ENCODE data around the gene MVB12B.

The MVB12B gene

DNA sequence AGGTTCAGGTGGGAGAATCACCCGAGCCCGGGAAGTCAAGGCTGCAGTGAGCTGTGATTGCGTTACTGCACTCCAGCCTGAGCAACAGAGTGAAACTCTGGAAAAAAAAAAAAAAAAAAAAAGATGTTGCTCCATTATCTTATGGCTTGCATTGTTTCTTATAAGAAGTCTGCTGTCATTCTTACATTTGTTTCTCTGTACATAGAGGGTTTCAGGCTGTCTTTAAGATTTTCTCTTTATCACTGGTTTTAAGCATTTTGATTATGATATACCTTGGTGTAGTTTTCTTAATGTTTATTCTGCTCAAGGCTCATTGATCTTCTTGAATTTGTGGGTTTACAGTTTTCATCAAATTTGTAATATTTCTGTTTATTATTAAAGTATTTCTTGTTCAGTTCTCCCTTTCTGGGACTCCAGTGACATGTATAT, 35.2 kb downstream of the MVB12B start:
- Histone ChIP-seq H3K36me3 (ENCODE audit: control insufficient read depth, insufficient read depth, low read length) (no peaks in the 10 kb centered on the region), H3K27me3 (replicated peaks; ENCODE audit: control insufficient read depth, insufficient read depth, low read length) (peaks cover under 1% of the 10 kb centered on the region; the same call in 1 of the 2 replicates), H3K4me3 (replicated peaks; ENCODE audit: low read depth, low read length) (no peak overlapping the region)
- no peak for DNase-seq (ENCODE audit: extremely low read depth, insufficient read length)
- no peak for TF ChIP-seq CTCF (IDR thresholded peaks at IDR 0.05; ENCODE audit: insufficient read depth, low read length, poor library complexity, severe bottlenecking)

DNA sequence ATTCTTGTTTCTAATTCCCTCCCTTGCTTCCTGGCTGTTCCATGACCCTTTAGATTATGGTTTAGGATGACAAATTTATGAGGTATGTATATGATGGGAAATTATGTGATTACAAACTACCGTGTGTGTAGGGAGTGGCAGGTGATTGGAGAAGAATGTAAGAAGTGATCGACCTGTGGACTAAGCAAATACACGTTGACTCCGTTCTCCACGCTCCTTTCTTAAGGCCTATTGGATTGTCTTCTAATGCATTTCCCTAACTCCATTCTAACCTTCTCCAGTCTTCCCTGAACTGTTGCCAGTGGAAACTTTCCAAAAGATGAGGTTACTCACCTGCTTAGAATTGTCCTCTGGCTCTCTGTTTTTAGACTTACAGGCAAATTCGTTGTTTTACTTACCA, 36.6 kb downstream of the MVB12B start:
- Histone ChIP-seq H3K27me3 (replicated peaks; ENCODE audit: control insufficient read depth, insufficient read depth, low read length) (peaks cover 1% of the 10 kb centered on the region; the same call in 1 of the 2 replicates), H3K4me3 (replicated peaks; ENCODE audit: low read depth, low read length) (no peak overlapping the region), H3K36me3 (ENCODE audit: control insufficient read depth, insufficient read depth, low read length) (no peaks in the 10 kb centered on the region)
- no peak for TF ChIP-seq CTCF (IDR thresholded peaks at IDR 0.05; ENCODE audit: insufficient read depth, low read length, poor library complexity, severe bottlenecking)
- DNase-seq (ENCODE audit: extremely low read depth, insufficient read length): no peak

GRCh38 chr9:126363847-126364671, 37.4 kb downstream of the MVB12B start:
- Histone ChIP-seq H3K27me3 (replicated peaks; ENCODE audit: control insufficient read depth, insufficient read depth, low read length) (peaks cover 1% of the 10 kb centered on the region; the same call in 1 of the 2 replicates), H3K36me3 (ENCODE audit: control insufficient read depth, insufficient read depth, low read length) (no peaks in the 10 kb centered on the region), H3K4me3 (replicated peaks; ENCODE audit: low read depth, low read length) (no peak overlapping the region)
- no peak for DNase-seq (ENCODE audit: extremely low read depth, insufficient read length)
- TF ChIP-seq CTCF (IDR thresholded peaks at IDR 0.05; ENCODE audit: insufficient read depth, low read length, poor library complexity, severe bottlenecking): no peak

- no peak for TF ChIP-seq CTCF (IDR thresholded peaks at IDR 0.05; ENCODE audit: insufficient read depth, low read length, poor library complexity, severe bottlenecking)
Observed at GRCh38 chr9:126365780-126366179, 39.2 kb downstream of the MVB12B start.

DNA sequence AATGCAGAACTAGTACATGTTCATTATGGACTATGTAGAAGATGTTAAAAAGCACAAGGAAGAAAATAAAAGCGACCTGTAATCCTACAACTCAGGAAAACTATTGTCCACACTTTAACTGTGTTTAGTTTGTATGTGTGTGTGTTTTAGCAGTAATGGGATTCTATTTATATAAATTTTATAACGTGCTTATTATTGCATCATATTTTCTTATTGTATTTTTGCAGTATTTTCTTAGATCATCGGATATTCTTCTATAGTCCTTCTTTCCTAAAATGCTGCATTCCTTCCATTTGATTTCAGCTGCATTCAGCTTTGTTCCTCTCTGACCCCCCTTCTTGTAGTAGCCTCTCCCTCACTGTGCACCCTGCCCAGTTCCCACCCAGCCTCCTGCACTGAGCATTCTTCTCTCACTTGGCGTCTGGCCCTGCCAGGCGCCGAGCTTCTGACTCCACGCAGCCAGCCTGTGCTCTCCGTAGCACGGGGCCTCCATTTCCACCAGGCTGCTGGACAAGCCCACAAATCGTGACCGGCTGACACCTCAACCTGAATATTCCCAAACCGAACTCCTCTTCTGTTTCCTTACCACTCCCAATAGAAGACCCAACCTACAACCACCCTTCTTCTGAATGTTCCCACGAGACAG, 39.9 kb downstream of the MVB12B start:
- Histone ChIP-seq H3K36me3 (ENCODE audit: control insufficient read depth, insufficient read depth, low read length) (no peaks in the 10 kb centered on the region), H3K27me3 (replicated peaks; ENCODE audit: control insufficient read depth, insufficient read depth, low read length) (peaks cover 1% of the 10 kb centered on the region; the same call in 1 of the 2 replicates), H3K4me3 (replicated peaks; ENCODE audit: low read depth, low read length) (no peak overlapping the region)
- TF ChIP-seq CTCF (IDR thresholded peaks at IDR 0.05; ENCODE audit: insufficient read depth, low read length, poor library complexity, severe bottlenecking): no peak
- DNase-seq (ENCODE audit: extremely low read depth, insufficient read length): no peak

More at GRCh38 chr9:126365780-126366179, 39.2 kb downstream of the MVB12B start:
- Histone ChIP-seq H3K4me3 (replicated peaks; ENCODE audit: low read depth, low read length) (no peak overlapping the region), H3K36me3 (ENCODE audit: control insufficient read depth, insufficient read depth, low read length) (no peaks in the 10 kb centered on the region), H3K27me3 (replicated peaks; ENCODE audit: control insufficient read depth, insufficient read depth, low read length) (peaks cover 1% of the 10 kb centered on the region; the same call in 1 of the 2 replicates)
- no peak for DNase-seq (ENCODE audit: extremely low read depth, insufficient read length)
